ENCODE results near the gene FBXO31. TPM values are rescaled to one million over a fixed set of nuclear protein-coding genes. Genes with fewer than 3 reads are reported as not detected.

FBXO31 gene
- total and polyA plus RNA-seq, 9 of the 15 experiments (the other 6 are each of a cell fraction or from before 2014, with no cell fraction given): 0.18 to 33.3 (median 10.9) TPM

DNA sequence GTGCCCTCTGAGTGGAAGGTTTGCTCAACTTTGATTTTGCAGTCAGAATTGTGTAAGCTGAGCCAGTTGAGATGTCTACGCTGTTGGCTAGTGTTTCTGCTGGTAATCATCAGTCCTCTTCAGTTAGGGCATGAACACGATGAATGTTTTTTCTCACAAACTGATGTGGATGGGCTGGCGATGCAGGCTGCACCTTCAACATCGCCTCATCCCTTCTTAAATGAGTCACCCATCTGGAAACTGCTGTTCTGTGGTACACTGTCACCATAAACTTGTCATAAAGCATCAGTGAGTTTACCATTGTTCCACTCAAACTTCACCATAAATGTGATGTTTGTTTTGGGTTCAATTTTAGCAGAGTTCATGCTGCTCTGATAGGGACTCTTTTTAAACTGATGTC lies 74.8 kb downstream of the FBXO31 start:
- no peaks in the 10 kb centered on the region for H3K27me3 ChIP-seq (ENCODE audit: control insufficient read depth in 2 of 2, insufficient read depth in 2 of 2, low read length in 2 of 2)
- H3K9me3 ChIP-seq (replicated peaks; ENCODE audit: control insufficient read depth, insufficient read depth, low read depth, low read length): peaks cover 6% of the 10 kb centered on the region
- no peak overlapping the region for H2AFZ ChIP-seq (ENCODE audit: low read depth, low read length)
- ChIA-PET POLR2A (interaction anchor here (1.8 kb wide), 1 partner anchor 8 kb away, joined by 7 read pairs; the partner anchor contains the start of gene C16orf95), CTCF (ENCODE audit: low intra/inter-chr PET ratio) (no interaction called here)
- peaks cover 22% of the 10 kb centered on the region for H3K79me2 ChIP-seq (ENCODE audit: control insufficient read depth, insufficient read depth, low read length)
- FAIRE-seq (no peak), DNase-seq (ENCODE audit: extremely low read depth in 1 of 4, low spot score in 3 of 4) (no peak), ATAC-seq (no peak)
- TF ChIP-seq, protein P1, sequence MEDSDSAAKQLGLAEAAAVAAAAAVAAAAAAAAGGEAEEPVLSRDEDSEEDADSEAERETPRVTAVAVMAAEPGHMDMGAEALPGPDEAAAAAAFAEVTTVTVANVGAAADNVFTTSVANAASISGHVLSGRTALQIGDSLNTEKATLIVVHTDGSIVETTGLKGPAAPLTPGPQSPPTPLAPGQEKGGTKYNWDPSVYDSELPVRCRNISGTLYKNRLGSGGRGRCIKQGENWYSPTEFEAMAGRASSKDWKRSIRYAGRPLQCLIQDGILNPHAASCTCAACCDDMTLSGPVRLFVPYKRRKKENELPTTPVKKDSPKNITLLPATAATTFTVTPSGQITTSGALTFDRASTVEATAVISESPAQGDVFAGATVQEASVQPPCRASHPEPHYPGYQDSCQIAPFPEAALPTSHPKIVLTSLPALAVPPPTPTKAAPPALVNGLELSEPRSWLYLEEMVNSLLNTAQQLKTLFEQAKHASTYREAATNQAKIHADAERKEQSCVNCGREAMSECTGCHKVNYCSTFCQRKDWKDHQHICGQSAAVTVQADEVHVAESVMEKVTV (CRISPR knock-in tag; IDR thresholded peaks at IDR 0.05): no peak
- TF ChIP-seq NR1H2 (CRISPR knock-in tag; IDR thresholded peaks at IDR 0.05) (no peak), ZNF175 (CRISPR knock-in tag; IDR thresholded peaks at IDR 0.05; ENCODE audit: low read depth) (no peak)
- no TSS peak for BruUV-seq (replicated peaks)
- no peak overlapping the region for H3K27ac ChIP-seq (ENCODE audit: extremely low read depth, low read depth, low read length)
- in situ Hi-C loops (cut with MboI): no loop called here
- H3K9ac ChIP-seq (ENCODE audit: insufficient read depth in 1 of 2, low read depth in 2 of 2, low read length in 2 of 2): no peak overlapping the region
- no peaks in the 10 kb centered on the region for H3K9me1 ChIP-seq (ENCODE audit: control insufficient read depth, insufficient read depth, low read length)
- WGBS (ENCODE audit: insufficient coverage, low coverage, missing lambda C conversion rate): 89% methylated on average over 4 of the region's 4 CpGs
- no peaks in the 10 kb centered on the region for H4K20me1 ChIP-seq (replicated peaks; ENCODE audit: control insufficient read depth, insufficient read depth, low read length)
- H3K4me3 ChIP-seq: no peak overlapping the region
- intact Hi-C loops (cut with micrococcal nuclease): no loop called here
- H3K36me3 ChIP-seq (ENCODE audit: control insufficient read depth, insufficient read depth, low read length): no peaks in the 10 kb centered on the region
- no peak overlapping the region for H3K4me2 ChIP-seq (ENCODE audit: insufficient read depth, low read length)
- peaks cover 26 to 36% of the 10 kb centered on the region in 2 experiments for H3K4me1 ChIP-seq (replicated peaks in 1 of 2; ENCODE audit: control insufficient read depth in 2 of 2, insufficient read depth in 2 of 2, low read length in 2 of 2)

DNA sequence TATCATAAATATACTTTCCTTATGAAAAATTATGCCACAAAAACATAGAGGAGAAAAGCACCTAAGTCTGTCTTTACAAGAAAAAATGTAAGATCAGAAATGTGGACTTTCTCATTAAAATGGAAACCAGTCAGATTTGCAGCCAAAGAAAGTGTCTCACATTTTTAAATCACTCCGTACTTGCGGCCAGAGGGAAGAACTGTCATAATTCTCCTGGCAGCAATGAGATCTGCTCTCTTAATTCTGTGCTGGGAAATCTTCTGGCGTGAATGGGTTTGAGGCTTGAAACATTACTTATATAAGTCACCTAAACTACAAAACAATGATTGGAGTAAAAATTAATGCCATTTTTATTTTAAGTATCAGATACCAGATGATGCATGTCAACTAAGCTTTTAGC lies 77.1 kb downstream of the FBXO31 start:
- ATAC-seq (no peak), DNase-seq (ENCODE audit: extremely low read depth in 1 of 4, low spot score in 3 of 4) (no peak), FAIRE-seq (no peak)
- H3K9me1 ChIP-seq (ENCODE audit: control insufficient read depth, insufficient read depth, low read length): no peaks in the 10 kb centered on the region
- TF ChIP-seq POLR2H (tag; IDR thresholded peaks at IDR 0.05; ENCODE audit: low read depth) (0 out of 2 replicates have a peak, but pooled peaks have one; percentile 41), SNIP1 (IDR thresholded peaks at IDR 0.05; ENCODE audit: low read depth) (no peak)
- H3K27ac ChIP-seq (ENCODE audit: extremely low read depth, low read depth, low read length): peak overlapping the region; percentile 84; the same call in 2 of the 3 replicates
- peaks cover 22% of the 10 kb centered on the region for H3K79me2 ChIP-seq (ENCODE audit: control insufficient read depth, insufficient read depth, low read length)
- POLR2A ChIA-PET: interaction anchor here (0.9 to 4.5 kb wide), 3 partner anchors 10 to 596 kb away, joined by 4 to 42 read pairs (median 16); partner anchors contain the start of gene C16orf95
- BruUV-seq (replicated peaks): no TSS peak
- intact Hi-C loops (cut with micrococcal nuclease) (no loop called here), in situ Hi-C loops (cut with MboI) (no loop called here)
- H3K27me3 ChIP-seq (ENCODE audit: control insufficient read depth in 2 of 2, insufficient read depth in 2 of 2, low read length in 2 of 2): no peaks in the 10 kb centered on the region
- H3K4me3 ChIP-seq: no peak overlapping the region
- H4K20me1 ChIP-seq (replicated peaks; ENCODE audit: control insufficient read depth, insufficient read depth, low read length): no peaks in the 10 kb centered on the region
- H3K36me3 ChIP-seq (ENCODE audit: control insufficient read depth, insufficient read depth, low read length): peaks cover 11% of the 10 kb centered on the region; the same call in 1 of the 3 replicates
- H2AFZ ChIP-seq (ENCODE audit: low read depth, low read length): peak overlapping the region; percentile 95
- CTCF ChIA-PET (ENCODE audit: low intra/inter-chr PET ratio): no interaction called here
- H3K4me1 ChIP-seq (replicated peaks in 1 of 2; ENCODE audit: control insufficient read depth in 2 of 2, insufficient read depth in 2 of 2, low read length in 2 of 2): peaks cover 39 to 47% of the 10 kb centered on the region in 2 experiments
- H3K9ac ChIP-seq (ENCODE audit: insufficient read depth in 1 of 2, low read depth in 2 of 2, low read length in 2 of 2): peak overlapping the region in 1 of 2 experiments; percentile 81; a peak in 2 of 4 replicates
- 60% methylated on average over 3 of the region's 3 CpGs for WGBS (ENCODE audit: insufficient coverage, low coverage, missing lambda C conversion rate)
- H3K9me3 ChIP-seq (replicated peaks; ENCODE audit: control insufficient read depth, insufficient read depth, low read depth, low read length): peaks cover 6% of the 10 kb centered on the region
- H3K4me2 ChIP-seq (ENCODE audit: insufficient read depth, low read length): peak overlapping the region; percentile 93; the same call in 1 of the 2 replicates

All from K562 (cell line).